HG03060 (cell line): ENCODE results near the gene INPP5J.
"Not testable (repeated sequence)": the region's sequence is repeated elsewhere in the genome, so short reads cannot be mapped to it uniquely, and the experiment has no call there.

Experiments used
- ATAC-seq: cut with Tn5 transposase; IDR thresholded peaks from one replicate; pipeline ENCODE4 v1.9.1; 2021; ENCODE audit warnings: low read depth, moderate number of reproducible peaks; ENCODE audit not compliant: unreplicated experiment

The INPP5J gene

DNA sequence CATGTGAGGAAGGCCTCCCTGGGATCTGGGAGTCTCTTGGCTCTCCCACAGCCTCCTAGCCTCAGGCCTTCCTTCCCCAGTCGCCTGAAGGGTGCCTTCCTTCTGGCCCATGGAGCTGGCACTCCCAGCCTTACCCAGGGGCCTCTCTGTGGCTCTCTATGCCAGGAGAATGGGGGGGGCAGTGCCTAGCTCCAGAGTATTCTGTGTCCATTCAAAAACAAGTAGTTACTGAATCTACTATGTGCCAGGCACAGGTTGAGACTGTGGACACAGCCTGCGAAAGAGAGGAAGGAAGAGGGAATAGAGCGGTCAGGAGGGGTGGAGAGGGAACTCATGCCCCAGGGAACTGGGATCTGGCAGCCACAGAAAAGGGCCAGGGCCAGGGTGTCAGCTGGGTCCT is 20.3 kb downstream of the INPP5J start:
- no peak for ATAC-seq

DNA sequence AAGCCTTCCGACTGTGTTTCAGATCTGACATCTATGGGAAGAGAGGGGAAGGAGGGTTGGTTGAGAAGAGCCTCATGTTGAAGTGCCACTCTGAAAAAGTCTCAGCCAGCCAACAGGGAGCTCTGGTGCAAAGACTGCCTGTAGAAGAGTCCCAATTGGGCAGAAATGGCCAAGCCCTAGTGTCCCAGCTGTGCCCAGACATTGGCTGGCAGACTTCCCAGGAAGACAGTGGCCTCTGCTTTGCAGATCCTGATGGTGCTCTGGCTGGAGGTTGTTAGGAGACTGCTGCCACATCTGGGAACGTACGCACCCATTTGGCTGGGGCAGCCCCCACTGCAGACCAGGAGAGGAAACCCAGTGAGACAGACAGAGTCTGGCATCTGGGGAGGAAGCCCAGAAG is 20.8 kb downstream of the INPP5J start:
- ATAC-seq = no peak

DNA sequence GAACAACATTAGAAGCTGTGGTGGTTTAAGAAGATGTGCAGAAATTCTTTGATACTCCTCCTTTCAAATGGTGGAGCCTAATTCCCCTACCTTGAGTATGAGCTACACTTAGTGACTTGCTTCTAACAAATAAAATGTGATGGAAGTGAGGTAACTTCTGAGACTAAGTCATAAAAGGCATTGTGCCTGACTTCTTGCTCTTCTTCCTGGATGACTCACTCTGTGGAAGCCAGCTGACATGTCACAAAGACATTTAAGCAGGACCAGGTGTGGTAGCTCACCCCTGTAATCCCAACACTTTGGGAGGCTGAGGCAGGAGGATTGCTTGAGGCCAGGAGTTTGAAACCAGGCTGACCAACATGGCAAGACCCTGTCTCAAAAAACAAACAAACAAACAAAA is 21.5 kb downstream of the INPP5J start:
- ATAC-seq = no peak

DNA sequence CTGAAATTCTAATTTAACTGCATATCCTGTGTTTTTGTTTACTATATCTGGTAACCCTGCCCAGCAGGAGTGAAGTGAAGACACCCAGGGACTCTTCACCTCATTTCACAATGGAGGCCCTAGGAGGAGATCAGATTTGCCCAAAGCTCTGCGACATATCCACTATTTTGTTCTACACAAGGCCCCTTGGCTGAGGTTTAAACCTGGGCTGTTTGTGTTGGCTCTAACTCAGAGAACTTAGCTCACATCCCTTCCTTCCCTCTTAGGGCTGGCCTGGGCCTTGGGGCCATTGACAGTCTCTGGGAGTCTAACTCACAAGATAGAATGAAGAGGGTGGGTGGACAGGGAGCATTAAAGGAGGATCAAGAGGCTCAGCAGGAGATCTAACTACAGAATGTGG is 25.7 kb downstream of the INPP5J start:
- no peak for ATAC-seq

DNA sequence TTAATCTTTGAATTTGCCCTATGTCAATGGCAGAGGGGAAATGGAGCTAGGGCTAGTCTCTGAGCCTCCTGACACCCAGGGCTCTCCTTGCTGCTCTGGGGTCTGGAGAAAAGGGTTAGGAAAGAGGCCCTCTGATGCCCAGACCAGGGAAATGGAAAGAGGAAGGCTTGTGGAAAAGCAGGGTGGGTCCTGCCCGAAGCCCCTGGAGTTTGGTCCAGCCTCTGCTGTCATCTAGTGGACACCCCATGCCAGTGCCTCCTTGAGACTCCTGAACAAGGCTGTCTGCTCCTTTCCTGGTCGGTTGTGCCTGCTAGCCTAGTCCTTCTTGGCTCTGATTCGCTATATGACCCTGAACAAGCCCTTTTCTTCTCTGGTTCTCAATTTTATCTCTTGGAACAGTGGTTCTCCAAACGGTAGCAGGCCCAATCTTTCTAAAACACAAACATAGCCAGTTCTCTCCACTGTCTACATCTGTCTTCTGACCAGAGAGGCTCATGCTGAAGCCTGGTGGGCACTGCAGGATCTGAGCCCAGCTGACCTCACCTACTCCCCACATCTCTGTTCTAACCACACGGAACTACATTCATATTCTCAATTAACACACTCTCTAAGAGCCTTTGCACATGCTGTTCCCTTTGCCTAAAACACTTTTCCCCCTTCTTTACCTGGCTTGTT is 26.3 kb downstream of the INPP5J start:
- no peak for ATAC-seq

DNA sequence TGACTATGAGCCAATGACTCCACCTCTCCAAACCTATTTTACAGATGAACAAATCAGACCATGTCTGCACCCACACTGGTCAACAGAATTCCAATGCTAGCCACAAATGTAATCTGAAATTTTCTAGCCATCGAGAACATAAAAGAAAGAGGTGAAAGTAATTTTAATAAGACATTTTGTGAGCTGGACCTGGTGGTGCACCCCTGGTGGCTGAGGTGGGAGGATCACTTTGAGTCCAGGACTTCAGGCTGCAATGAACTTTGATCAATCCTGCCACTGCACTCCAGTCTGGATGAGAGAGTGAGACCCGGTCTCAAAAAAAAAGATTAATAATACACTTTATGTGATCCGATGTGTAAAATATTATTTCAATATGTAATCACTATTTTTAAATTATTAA is 27.8 kb downstream of the INPP5J start:
- no peak for ATAC-seq

DNA sequence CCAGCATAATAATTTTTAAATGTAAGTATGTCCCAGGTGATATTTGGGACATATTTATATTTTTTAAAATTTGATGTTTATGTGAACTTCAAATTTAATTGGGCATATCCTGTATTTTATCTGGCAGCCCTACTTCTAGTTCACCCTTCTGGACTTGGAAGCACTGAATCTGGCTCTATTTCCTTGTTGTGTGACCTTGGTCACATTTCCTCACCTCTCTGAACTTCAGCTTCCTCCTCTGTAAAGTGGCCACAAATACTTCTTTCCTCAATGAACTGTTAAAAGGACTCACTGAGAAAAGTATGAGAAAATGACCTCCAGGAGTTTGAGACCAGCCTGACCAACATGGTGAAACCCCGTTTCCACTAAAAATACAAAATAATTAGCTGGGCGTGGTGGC is 29.1 kb downstream of the INPP5J start:
- no peak for ATAC-seq

DNA sequence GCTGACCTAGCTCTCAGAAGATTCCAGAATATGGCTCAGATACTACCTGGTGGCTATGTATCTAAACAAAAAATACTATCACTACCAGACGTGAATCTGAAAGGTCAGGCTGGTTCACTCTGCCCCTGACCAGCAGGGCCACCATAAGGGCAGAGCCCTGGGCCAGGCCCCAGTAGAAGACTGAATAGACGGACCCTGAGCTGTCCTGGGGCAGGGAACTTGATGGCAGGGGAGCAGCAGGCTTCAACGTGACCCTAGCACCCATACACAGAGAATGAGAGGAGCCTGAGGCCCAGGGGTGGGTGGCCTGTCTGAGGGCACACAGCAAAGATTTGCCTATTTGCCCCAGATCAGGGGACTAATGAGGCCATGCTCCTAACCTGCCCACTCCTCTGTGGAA is 30.6 kb downstream of the INPP5J start:
- no peak for ATAC-seq

DNA sequence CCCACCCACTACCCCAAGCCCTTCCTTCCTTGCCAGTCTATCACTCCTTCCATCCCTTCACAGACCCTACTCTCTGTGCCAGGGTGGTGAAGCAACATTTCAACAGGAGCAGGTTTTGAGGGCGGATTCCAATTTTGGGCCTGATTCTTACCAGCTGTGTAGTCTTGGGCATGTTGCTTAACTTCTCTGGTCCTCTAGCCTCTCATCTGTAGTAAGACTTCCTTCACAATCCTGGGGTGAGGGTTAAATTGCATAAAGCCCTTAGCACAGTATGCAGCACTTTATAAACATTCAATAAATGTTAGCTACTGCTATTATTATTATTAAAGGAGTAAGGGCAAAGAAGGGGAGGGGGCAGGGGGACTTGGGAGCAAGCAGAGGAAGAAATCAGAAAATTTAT is 32.2 kb downstream of the INPP5J start:
- ATAC-seq = no peak

DNA sequence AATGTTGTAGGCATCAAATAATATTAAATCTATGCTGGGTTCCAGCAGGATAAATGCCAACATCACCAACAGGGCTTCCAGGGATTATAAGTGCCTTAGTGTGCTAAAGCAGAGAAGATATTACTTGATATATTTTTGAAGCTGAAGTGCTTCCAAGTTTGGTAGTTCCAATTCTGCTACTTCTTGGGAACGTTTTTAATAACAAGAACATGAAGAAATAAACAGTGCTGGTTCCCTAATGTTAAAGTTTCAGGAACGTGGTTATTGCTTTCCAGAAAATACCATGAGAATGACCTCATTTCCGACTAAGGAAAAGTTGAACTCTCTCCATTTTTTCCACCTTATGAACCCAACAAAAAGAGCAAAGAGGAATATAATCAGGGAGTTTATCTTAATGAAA is 32.7 kb downstream of the INPP5J start:
- no peak for ATAC-seq

DNA sequence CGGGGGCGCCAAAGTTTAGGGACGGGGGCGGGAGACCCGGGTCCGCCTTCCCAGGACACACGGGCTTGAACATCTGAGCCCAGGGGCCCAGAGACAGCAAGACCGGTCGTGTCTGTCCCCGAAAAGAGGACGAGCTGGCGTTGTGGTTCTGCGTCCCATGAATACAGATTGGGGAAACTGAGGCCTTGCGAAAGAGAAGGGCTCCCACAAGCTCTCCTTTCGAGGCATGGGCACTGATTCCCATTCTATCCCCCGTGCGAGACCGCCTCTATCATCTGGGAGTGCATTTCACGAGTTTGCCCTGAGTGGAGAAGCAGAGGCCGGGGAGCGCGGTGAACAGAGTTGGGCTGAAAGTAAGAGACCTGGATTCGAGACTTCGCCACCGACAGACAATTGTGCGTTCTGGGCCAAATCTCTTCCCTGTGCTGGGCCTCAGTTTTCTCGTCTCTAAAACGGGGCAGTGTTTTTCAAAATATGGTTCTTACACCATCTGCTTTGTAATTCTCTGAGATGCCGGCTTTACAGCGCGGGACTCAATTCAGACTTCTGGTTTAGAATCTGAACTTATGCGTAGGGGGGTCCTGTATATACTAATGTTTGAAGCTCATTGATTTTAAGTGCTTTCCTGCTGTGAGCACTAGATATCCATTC is 37.7 kb downstream of the INPP5J start:
- ATAC-seq = no peak

DNA sequence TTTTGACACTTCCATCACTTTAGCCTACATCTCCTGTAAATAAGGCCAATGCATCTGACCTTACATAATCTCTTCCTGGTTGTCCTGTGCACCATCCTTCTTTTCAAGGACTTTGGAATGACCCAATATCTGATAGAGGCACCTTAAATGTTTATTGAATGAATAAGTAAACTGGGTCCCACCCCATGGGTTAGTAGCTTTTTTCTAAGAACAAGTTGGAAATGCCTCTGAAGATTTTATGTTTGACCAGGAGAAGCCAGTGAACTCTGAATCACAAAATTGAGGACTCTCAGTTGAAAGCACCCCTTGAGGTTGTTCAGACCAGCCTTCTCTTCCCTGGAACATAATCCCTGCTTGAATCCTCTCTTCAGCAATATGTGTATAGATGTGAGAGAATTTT is 38.6 kb downstream of the INPP5J start:
- no peak for ATAC-seq

DNA sequence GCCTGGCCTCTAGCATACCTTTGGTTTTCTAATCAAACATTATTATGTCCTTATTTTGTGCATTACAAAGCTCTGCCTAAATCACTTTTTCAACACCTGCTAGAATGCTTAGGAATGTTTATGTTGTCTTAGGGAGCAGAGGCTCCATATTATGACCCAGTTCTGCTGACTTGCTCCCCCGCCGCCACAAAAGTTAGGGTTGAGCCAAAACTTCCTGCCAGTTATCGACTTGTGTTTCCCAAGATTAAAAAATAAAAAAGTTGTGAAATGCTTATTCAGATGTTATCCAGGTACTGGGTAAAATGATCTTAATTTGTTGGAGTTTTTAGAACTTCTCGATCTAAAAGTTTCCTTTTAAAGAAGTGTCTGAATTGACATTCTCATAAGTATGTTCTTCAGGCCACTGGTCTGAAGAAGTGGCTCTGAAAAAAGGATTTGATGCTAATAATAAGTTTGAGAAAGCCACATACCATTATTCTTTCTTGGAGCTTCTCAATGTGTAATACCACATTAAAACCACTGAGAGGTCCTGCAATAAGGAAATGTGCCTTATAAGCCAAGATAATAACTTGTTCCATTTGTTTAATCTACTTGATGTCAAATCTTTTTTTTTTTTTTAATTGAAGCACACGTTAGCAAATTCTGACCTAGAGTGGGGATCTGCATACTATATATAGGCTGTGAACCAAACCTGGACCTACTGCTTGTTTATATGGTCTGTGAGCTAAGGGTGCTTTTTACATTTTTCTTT is 39.4 kb downstream of the INPP5J start:
- no peak for ATAC-seq

DNA sequence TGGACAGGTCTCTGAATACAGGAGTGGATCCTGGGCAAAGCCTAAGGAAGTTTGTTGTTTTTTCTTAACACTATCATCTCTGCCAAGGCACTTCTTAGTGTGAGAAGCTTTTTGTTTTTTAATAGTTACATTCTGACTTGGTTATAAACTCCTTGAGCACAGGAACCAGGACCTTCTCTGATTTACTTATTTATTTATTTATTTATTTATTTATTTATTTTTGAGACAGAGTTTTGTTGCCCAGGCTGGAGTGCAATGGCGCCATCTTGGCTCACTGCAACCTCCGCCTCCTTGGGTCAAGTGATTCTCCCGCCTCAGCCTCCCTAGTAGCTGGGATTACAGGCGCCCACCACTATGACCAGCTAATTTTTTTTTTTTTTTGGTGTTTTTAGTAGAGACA is 48.2 kb downstream of the INPP5J start:
- ATAC-seq = no peak

DNA sequence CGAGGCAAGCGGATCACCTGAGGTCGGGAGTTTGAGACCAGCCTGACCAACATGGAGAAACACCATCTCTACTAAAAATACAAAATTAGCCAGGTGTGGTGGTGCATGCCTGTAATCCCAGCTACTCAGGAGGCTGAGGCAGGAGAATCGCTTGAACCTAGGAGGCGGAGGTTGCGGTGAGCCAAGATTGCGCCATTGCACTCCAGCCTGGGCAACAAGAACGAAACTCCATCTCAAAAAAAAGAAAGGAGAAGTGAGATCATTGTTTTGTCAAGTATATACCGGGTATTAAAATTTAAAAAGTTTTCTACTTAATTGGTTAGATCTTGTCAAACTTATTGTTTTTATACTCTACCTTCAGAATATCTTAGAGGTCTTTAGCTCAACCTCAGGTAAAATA is 49.0 kb downstream of the INPP5J start:
- not testable (repeated sequence) for ATAC-seq

DNA sequence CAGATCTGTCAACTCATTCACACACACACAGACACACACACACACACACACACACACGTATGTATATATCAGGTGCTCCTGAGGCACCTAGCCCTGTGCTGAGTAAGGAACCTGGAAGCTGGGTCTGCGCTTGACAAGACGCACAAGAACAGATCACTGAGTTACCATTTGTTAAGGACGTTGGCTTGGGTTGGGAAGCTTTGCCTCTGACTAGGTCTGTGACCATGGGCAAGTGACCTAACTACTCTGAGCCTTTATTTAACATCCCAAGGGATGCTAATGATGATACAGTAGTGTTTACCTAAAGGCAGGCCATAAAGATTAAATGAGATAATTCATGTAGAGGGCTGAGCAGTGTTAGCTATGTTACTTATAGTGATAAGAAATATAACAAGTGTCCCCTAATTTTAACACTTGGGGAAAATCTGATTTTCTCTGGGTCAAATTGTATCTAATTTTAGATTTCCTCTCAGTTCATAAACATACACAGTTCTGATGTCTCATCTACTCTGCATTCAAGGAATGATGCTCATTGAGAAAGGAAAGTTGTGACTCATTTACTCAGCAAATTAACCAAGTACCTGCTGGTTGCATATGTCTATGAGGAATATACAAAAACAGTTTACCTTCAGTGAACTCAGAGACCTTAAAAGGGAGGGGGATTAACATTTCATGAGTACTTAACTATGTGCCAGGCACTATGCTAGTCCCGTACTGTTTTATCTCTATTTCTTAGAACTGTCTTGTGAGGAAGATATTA is 50.8 kb downstream of the INPP5J start:
- no peak for ATAC-seq

DNA sequence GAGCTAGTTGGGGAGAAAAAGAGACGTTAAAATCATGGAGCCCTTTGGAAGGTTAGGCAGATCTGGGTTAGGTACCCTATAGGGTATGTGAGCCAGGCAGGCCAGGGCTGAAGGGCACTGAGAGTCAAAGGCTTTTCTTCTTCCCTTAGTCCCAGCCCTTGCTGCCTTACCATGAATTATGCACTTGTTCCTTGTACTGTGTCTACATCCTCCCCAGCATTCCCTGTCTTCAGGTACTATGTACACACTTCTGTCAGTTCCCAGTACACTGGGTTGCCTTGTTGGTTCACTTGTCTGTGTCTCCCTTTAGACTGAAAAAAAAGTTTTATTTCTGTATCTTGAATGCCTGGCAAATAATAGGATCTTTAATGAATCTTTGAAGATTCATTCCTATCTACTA is 54.2 kb downstream of the INPP5J start:
- no peak for ATAC-seq

DNA sequence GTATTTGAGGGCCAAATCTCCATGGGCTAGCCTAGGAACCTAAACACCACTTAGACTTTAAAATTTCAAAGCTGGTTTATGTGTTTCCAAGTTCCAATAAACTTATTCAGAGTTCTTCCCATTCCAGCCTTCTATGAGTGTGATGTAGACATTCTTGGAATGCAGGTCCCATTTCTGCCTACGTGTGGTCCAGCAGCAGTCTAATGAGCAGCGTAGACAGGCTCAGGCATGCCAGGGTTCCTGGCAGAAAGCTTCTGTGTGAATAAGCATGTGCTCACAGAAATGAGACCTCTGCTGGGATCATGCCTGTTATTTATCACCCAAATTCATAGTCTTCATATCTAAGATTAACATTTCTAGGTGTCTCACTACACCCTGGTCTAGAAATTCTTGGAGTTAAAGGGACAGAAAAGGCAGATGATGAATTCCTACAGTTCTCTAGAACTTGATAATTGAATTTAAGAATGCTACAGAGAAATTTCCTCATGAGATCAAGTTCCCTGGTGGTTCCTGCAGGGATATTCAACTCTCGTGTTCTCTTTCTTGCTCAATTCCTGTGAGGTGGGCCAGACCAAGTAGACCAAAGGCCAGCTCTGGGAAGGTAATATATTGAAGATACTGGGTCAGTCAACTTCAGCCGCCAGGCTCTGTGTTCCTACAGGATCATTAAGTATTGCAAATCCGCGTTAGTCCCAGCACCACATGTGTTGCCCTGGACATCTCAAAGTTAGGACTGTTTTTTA is 54.8 kb downstream of the INPP5J start:
- ATAC-seq = no peak

DNA sequence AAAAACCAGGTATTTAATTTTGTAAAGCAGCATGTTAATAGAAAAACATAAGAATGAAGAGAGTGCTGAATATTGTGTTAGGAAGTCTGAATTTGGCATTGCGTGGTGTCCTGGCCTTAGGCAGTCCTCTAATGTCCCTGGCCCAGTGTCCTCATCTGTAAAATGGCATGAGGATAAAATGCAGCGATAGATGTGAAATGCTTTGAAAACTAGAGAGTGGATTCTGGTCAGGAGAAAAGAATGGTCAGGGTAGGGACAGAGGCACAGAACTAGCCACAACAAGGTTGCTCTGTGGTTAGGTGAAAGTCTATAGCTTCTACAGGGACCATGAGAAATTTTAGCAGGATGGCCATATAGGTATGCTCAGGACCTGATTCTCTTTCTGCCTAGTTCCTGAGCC is 56.1 kb downstream of the INPP5J start:
- ATAC-seq = no peak

DNA sequence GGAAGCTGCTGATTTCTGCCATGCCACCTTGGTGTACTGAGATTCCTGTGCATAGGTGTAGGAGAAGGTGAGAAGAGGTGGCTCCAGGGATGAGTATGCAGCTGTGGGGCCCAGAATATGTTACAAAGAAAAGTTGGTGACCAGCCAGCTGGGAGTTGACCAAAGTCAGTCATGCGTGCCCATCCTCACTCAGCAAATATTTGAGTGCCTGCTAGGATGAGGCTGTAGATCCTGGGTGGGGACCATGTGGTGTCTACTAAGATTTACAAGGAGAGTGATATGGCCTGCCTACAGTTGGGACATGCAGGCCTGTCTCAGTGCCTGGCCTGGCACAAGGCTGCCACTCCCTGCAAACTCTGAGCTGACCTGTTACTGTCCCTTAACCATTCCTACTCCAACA is 56.6 kb downstream of the INPP5J start:
- ATAC-seq = no peak

DNA sequence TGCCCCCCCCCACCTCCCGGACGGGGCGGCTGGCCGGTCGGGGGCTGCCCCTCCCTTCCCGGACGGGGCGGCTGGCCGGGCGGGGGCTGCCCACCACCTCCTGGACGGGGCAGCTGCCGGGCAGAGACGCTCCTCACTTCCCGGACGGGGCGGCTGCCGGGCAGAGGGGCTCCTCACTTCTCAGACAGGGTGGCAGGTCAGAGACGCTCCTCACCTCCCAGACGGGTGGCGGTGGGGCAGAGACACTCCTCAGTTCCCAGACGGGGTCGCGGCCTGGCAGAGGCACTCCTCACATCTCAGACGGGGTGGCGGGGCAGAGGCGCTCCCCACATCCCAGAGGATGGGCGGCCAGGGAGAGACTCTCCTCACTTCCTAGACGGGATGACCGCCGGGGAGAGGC is 61.2 kb downstream of the INPP5J start:
- no peak for ATAC-seq
